Measurements from ENCODE around the gene ZNF343. TPM values are rescaled to one million over a fixed set of nuclear protein-coding genes. Genes with fewer than 3 reads are reported as not detected.

Gene ZNF343
- total and polyA plus RNA-seq, 2 of the 8 experiments (the other 6 are each of a cell fraction or from before 2014, with no cell fraction given) = 1.8 to 5.0 TPM

DNA sequence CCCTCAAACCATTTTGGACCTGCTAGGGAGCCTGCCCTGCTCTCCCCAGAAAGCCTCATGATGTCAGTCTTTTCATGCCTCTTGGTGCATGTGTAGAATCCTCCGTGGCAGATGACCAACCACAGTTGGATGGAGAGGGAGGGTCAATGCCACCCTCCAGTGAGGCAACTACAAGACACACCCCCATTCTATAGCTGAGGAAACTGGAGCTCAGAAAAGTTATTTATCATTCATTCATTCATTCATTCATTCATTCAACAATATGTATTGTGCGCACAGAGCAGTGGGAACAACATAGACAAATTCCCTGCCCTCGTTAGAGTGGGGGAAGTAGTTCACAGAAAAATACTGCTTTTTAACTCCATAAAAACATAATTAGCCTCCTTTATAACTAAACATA is 54.9 kb downstream of the ZNF343 start:
- H3K4me3 ChIP-seq (ENCODE audit: extremely low read depth in 1 of 4, insufficient read depth in 2 of 4, low read depth in 3 of 4, low read length in 4 of 4) = no peak overlapping the region
- H2BK15ac ChIP-seq (ENCODE audit: low read length) = no peak overlapping the region
- no peak overlapping the region for H4K8ac ChIP-seq (ENCODE audit: extremely low read depth, insufficient read depth, low read length)
- no peak overlapping the region for H2AK5ac ChIP-seq (ENCODE audit: low read depth, low read length)
- H2AFZ ChIP-seq (ENCODE audit: low read length) = no peak overlapping the region
- no peak overlapping the region for H3K27ac ChIP-seq (ENCODE audit: low read depth, low read length)
- no peaks in the 10 kb centered on the region for H3K79me1 ChIP-seq (ENCODE audit: low read depth, low read length)
- H4K20me1 ChIP-seq (replicated peaks in 1 of 2; ENCODE audit: control insufficient read depth in 1 of 2, insufficient read depth in 2 of 2, low read length in 2 of 2) = no peaks in the 10 kb centered on the region
- CTCF ChIA-PET (ENCODE audit: partially characterized antibody) = interaction anchor here (0.9 to 4.8 kb wide), 18 partner anchors 9 to 329 kb away, joined by 3 to 74 read pairs (median 9); no protein-coding TSS in a partner anchor
- FAIRE-seq = no peak
- no peak overlapping the region for H3K9ac ChIP-seq (replicated peaks in 1 of 4; ENCODE audit: extremely low read depth in 1 of 4, low read depth in 3 of 4, low read length in 3 of 4)
- H3K27me3 ChIP-seq (replicated peaks in 1 of 4; ENCODE audit: control insufficient read depth in 3 of 4, extremely low read depth in 1 of 4, insufficient read depth in 3 of 4, low read length in 3 of 4) = no peaks in the 10 kb centered on the region
- H3K56ac ChIP-seq (replicated peaks; ENCODE audit: insufficient read length, low read depth, low read length) = no peak overlapping the region
- H4K5ac ChIP-seq (ENCODE audit: insufficient read length, low read depth, low read length) = no peak overlapping the region
- no peak overlapping the region for H2BK120ac ChIP-seq (replicated peaks; ENCODE audit: low read depth, low read length)
- TF ChIP-seq TAF7 (optimal IDR thresholded peaks at IDR 0.05; ENCODE audit: borderline replicate concordance, low read depth, low read length) (no peak), ASH2L (IDR thresholded peaks at IDR 0.05; ENCODE audit: low read length) (no peak)
- TF ChIP-seq, protein P1, sequence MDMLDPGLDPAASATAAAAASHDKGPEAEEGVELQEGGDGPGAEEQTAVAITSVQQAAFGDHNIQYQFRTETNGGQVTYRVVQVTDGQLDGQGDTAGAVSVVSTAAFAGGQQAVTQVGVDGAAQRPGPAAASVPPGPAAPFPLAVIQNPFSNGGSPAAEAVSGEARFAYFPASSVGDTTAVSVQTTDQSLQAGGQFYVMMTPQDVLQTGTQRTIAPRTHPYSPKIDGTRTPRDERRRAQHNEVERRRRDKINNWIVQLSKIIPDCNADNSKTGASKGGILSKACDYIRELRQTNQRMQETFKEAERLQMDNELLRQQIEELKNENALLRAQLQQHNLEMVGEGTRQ (IDR thresholded peaks at IDR 0.05; ENCODE audit: low read length) = no peak
- POLR2A ChIA-PET (ENCODE audit: partially characterized antibody) = interaction anchor here (0.9 to 1.0 kb wide), 2 partner anchors 9 to 14 kb away, joined by 3 to 5 read pairs; no protein-coding TSS in a partner anchor
- no peaks in the 10 kb centered on the region for H3K79me2 ChIP-seq (ENCODE audit: control insufficient read depth in 1 of 2, insufficient read depth in 2 of 2, low read length in 2 of 2)
- no peak overlapping the region for H3K4me2 ChIP-seq (ENCODE audit: insufficient read depth in 1 of 2, low read depth in 2 of 2, low read length in 2 of 2)
- H3K36me3 ChIP-seq (ENCODE audit: control insufficient read depth in 2 of 4, insufficient read depth in 4 of 4, low read length in 3 of 4) = peaks cover 0 to under 1% (median 0%) of the 10 kb centered on the region in 4 experiments; a peak in 2 of 8 replicates
- H3K18ac ChIP-seq (ENCODE audit: extremely low read depth, low read length) = no peak overlapping the region
- no peak overlapping the region for H3K14ac ChIP-seq (ENCODE audit: insufficient read length)
- no peak overlapping the region for H2BK12ac ChIP-seq (ENCODE audit: low read depth, low read length)
- no peak overlapping the region for H3K4ac ChIP-seq (replicated peaks; ENCODE audit: insufficient read length, low read depth, low read length)
- DNase-seq (ENCODE audit: low read depth in 1 of 2, low spot score in 2 of 2) = no peak
- no peaks in the 10 kb centered on the region for H3K9me3 ChIP-seq (ENCODE audit: insufficient read depth in 2 of 2, low read depth in 1 of 2, low read length in 1 of 2)
- no peaks in the 10 kb centered on the region for H3K4me1 ChIP-seq (replicated peaks in 1 of 4; ENCODE audit: control insufficient read depth in 3 of 4, insufficient read depth in 4 of 4, low read length in 3 of 4)
- H2BK20ac ChIP-seq (ENCODE audit: low read length) = no peak overlapping the region
- no peak overlapping the region for H2BK5ac ChIP-seq (ENCODE audit: low read depth, low read length)
- no peak overlapping the region for H4K91ac ChIP-seq (replicated peaks; ENCODE audit: insufficient read length, low read length)
- WGBS, 2 experiments (ENCODE audit: extremely low coverage in 1 of 2, insufficient coverage in 1 of 2, insufficient read length in 1 of 2, insufficient replicate concordance in 2 of 2, low coverage in 1 of 2, low lambda C conversion rate in 2 of 2, missing lambda C conversion rate in 1 of 2) = 92% methylated on average over 3 of the region's 3 CpGs; no CpG with 5 or more reads in 1 of the 2 experiments
- no peaks in the 10 kb centered on the region for H3K23me2 ChIP-seq (ENCODE audit: low read depth, low read length)
- H3K23ac ChIP-seq (ENCODE audit: insufficient read length) = no peak overlapping the region

All from H1 (cell line).